Measurements from ENCODE around the gene GARRE1. TPM values are rescaled to one million over a fixed set of nuclear protein-coding genes. Genes with fewer than 3 reads are reported as not detected.
A peak's percentile ranks its signal among the peaks of the same experiment; 100 is the strongest.

The GARRE1 gene
- total RNA-seq, 3 donors from 2014 or later: 18.7 to 27.6 (median 27.3) TPM

- H3K36me3 ChIP-seq (ENCODE audit: low read depth): no peaks in the 10 kb centered on the region
Observed at GRCh38 chr19:34274284-34274826, 20.0 kb downstream of the GARRE1 start.

GRCh38 chr19:34274827-34275625, 20.7 kb downstream of the GARRE1 start:
- Histone ChIP-seq H3K4me1 (ENCODE audit: low read depth) (peaks cover 13% of the 10 kb centered on the region), H3K36me3 (ENCODE audit: low read depth) (no peaks in the 10 kb centered on the region), H3K9me3 (no peaks in the 10 kb centered on the region), H3K4me3 (no peak overlapping the region)
- intact Hi-C loops (cut with DNase I, micrococcal nuclease): no loop called here
- no peak for ATAC-seq
- no peak for TF ChIP-seq CTCF (IDR thresholded peaks at IDR 0.05)
- DNase-seq: no peak

More at GRCh38 chr19:34274284-34274826, 20.0 kb downstream of the GARRE1 start:
- Histone ChIP-seq H3K4me1 (ENCODE audit: low read depth) (peaks cover 19% of the 10 kb centered on the region), H3K9me3 (no peaks in the 10 kb centered on the region), H3K4me3 (no peak overlapping the region)
- no peak for TF ChIP-seq CTCF (IDR thresholded peaks at IDR 0.05)
- no peak for DNase-seq
- no peak for ATAC-seq
- intact Hi-C loops (cut with DNase I, micrococcal nuclease): no loop called here

- DNase-seq (no peak), ATAC-seq (no peak)
- no peaks in the 10 kb centered on the region for H3K36me3 ChIP-seq (ENCODE audit: low read depth)
- H3K4me3 ChIP-seq: no peak overlapping the region
- intact Hi-C loops (cut with DNase I, micrococcal nuclease): no loop called here
- peaks cover 6% of the 10 kb centered on the region for H3K4me1 ChIP-seq (ENCODE audit: low read depth)
- no peaks in the 10 kb centered on the region for H3K9me3 ChIP-seq
- TF ChIP-seq CTCF (IDR thresholded peaks at IDR 0.05): no peak
Observed at GRCh38 chr19:34275705-34276104, 21.4 kb downstream of the GARRE1 start.

GRCh38 chr19:34276614-34277013, 22.3 kb downstream of the GARRE1 start:
- intact Hi-C loops (cut with DNase I, micrococcal nuclease): no loop called here
- Histone ChIP-seq H3K4me1 (ENCODE audit: low read depth) (peaks cover under 1% of the 10 kb centered on the region), H3K36me3 (ENCODE audit: low read depth) (no peaks in the 10 kb centered on the region), H3K4me3 (no peak overlapping the region), H3K9me3 (no peaks in the 10 kb centered on the region)
- ATAC-seq: peak; percentile 70
- TF ChIP-seq CTCF (IDR thresholded peaks at IDR 0.05): no peak
- peak in 1 of 3 donors; percentile 34 for DNase-seq

GRCh38 chr19:34277244-34277643, 22.9 kb downstream of the GARRE1 start:
- DNase-seq: no peak
- no peaks in the 10 kb centered on the region for H3K36me3 ChIP-seq (ENCODE audit: low read depth)
- intact Hi-C loops (cut with DNase I, micrococcal nuclease): no loop called here
- ATAC-seq: no peak
- H3K4me3 ChIP-seq: no peak overlapping the region
- TF ChIP-seq CTCF (IDR thresholded peaks at IDR 0.05): no peak
- no peaks in the 10 kb centered on the region for H3K4me1 ChIP-seq (ENCODE audit: low read depth)
- H3K9me3 ChIP-seq: no peaks in the 10 kb centered on the region

Measured in mucosa of descending colon (tissue), 3 donors.